ENCODE data around the gene ERC2. TPM values are rescaled to one million over a fixed set of nuclear protein-coding genes. Genes with fewer than 3 reads are reported as not detected.

ERC2 gene
- total and polyA plus RNA-seq, 2 of the 13 experiments (the other 11 are each of a cell fraction or from before 2014, with no cell fraction given), result 0.16 to 0.22 TPM

GRCh38 chr3:55797084-55797483, 671.2 kb downstream of the ERC2 start (continued):
- TF ChIP-seq ZNF569 (CRISPR knock-in tag; IDR thresholded peaks at IDR 0.05; ENCODE audit: borderline replicate concordance) (no peak), MEIS1 (CRISPR knock-in tag; IDR thresholded peaks at IDR 0.05; ENCODE audit: borderline replicate concordance) (no peak), ZBTB39 (CRISPR knock-in tag; IDR thresholded peaks at IDR 0.05) (no peak), ZBED4 (CRISPR knock-in tag; IDR thresholded peaks at IDR 0.05; ENCODE audit: borderline replicate concordance) (no peak), PREB (CRISPR knock-in tag; IDR thresholded peaks at IDR 0.05) (no peak), HNRNPUL1 (IDR thresholded peaks at IDR 0.05; ENCODE audit: low read depth, low read length) (no peak), RFX5 (IDR thresholded peaks at IDR 0.05; ENCODE audit: low read depth, low read length) (no peak), HNF1B (CRISPR knock-in tag; IDR thresholded peaks at IDR 0.05) (no peak), HDAC2 (CRISPR knock-in tag; IDR thresholded peaks at IDR 0.05) (no peak)
